NCI-H1105 treated with DMSO at 0.1 percent for 48 hours (cell line): ENCODE measurements around the gene ZNF530.

Experiments
- DNase-seq: peaks from one replicate; lab custom pipeline; 2025; lab: John Stamatoyannopoulos, UW

The ZNF530 gene

GRCh38 chr19:57615346-57615745 is 15.7 kb downstream of the ZNF530 start:
- DNase-seq: no peak

GRCh38 chr19:57620673-57621348 is 21.1 kb downstream of the ZNF530 start:
- DNase-seq: no peak

GRCh38 chr19:57623091-57623490 is 23.4 kb downstream of the ZNF530 start:
- no peak for DNase-seq

GRCh38 chr19:57632987-57633831 is 33.5 kb downstream of the ZNF530 start, which contains the start of gene ZNF211:
Gene ZNF211, plus strand, starts transcription at chr19:57633168. Its CDS starts 179 bp downstream, at chr19:57633347.
- peak; percentile 97 for DNase-seq

GRCh38 chr19:57633832-57634131 is 34.1 kb downstream of the ZNF530 start:
- no peak for DNase-seq

- no peak for DNase-seq
Observed at GRCh38 chr19:57637379-57637778, 37.7 kb downstream of the ZNF530 start.

GRCh38 chr19:57641715-57642234 is 42.1 kb downstream of the ZNF530 start:
- no peak for DNase-seq

GRCh38 chr19:57642396-57643046 is 42.8 kb downstream of the ZNF530 start:
- peak; percentile 62 for DNase-seq

- no peak for DNase-seq
Observed at GRCh38 chr19:57643734-57644133, 44.0 kb downstream of the ZNF530 start.

GRCh38 chr19:57648331-57649003 is 48.8 kb downstream of the ZNF530 start:
- DNase-seq: peak; percentile 87

GRCh38 chr19:57651654-57651996 is 51.9 kb downstream of the ZNF530 start:
- no peak for DNase-seq

GRCh38 chr19:57653689-57654088 is 54.0 kb downstream of the ZNF530 start:
- no peak for DNase-seq

GRCh38 chr19:57655443-57655842 is 55.8 kb downstream of the ZNF530 start:
- DNase-seq: no peak

- DNase-seq: no peak
Observed at GRCh38 chr19:57656346-57656745, 56.7 kb downstream of the ZNF530 start.
